Right renal pelvis (tissue), 4 donors: Measurements from ENCODE around the gene SETD4. TPM values are rescaled to one million over a fixed set of nuclear protein-coding genes. Genes with fewer than 3 reads are reported as not detected.
A peak's percentile ranks its signal among the peaks of the same experiment; 100 is the strongest.

ENCODE experiments used
- DNase-seq, 4 donors: peaks; one replicate each; pipeline ENCODE4 v3.0.0-alpha.2; 2013; ENCODE audit warnings: low read depth in 4 of 4, low spot score in 3 of 4, missing footprints in 1 of 4
- polyA plus RNA-seq, 4 donors: library from polyadenylated mRNA; unstranded; fragments of 120-200 nt; gene quantifications; one replicate each; pipeline ENCODE4 v1.2.1, GENCODE V29; 2013; ENCODE audit not compliant: insufficient read length in 4 of 4

SETD4 gene
- polyA plus RNA-seq, 4 donors: 28.9 to 33.8 (median 31.2) TPM

- DNase-seq: no peak
Measured at GRCh38 chr21:36022427-36023091, 37.8 kb downstream of the SETD4 start.

DNA sequence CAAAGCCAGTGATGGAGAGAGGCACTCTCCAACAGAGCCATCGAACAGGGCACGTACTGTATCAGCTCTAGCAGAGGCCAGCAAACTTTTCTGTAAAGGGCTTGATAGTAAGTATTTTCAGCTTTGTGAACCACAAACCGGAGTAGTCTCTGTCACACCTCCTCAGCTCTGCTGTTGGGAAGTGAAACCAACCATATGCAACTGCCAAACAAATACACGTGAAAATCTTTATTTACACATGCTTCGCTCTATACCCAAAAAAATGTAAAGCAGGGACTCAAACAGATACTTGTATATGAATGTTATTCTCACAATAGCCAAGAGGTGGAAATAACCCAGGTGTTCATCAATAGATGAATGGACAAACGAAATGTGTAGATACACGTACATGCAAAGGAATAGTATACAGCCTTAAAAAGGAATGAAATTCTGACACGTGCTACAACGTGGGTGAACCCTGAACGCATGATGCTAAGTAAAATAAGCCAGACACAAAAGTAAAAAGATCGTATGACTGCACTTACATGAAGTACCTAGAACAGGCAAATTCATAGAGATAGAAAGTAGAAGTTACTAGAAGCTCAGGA is 39.0 kb downstream of the SETD4 start:
- DNase-seq: no peak

DNA sequence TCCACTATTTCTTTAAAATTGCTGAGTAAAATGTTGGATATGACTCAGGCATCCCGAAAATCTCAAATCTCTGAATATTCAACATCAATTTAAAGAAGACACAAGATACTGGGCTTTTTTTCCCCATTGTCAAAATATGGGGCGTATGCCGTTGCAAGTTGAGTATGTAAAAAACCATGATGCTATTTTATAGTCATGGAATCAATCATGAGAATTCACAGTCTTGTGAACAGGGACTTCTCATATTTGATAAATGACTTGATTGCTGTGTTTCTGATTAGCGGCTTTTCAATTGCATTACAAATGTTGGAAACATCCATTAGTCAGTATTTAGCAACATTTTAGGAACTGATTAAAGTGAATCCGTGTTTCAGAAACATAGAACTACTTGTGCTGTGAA is 45.3 kb downstream of the SETD4 start:
- no peak for DNase-seq

GRCh38 chr21:36010801-36011200 is 49.5 kb downstream of the SETD4 start:
- DNase-seq: no peak

DNA sequence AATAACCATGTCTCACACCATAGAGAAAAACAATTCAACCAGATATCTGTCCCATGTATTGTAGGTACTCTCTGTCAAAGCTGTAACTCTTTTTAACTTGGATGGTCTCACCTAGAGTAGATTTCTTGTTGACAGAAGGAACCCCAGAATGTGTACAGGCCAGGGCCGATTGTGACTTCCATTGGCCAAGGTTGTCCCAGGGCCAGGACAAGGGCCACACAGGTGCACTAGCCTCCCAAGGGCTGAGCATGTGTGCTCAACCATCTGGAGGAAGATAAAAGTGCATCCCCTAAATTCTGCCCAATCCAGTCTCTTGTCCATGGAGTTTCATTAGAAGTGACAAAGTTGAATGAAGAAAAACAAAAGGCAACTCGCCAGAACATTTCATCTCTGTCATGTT is 51.8 kb downstream of the SETD4 start:
- no peak for DNase-seq

- DNase-seq: no peak
Measured at GRCh38 chr21:36005879-36006400, 54.4 kb downstream of the SETD4 start.

GRCh38 chr21:36005018-36005417 is 55.3 kb downstream of the SETD4 start:
- no peak for DNase-seq

GRCh38 chr21:36004441-36004840 is 55.9 kb downstream of the SETD4 start:
- no peak for DNase-seq

DNA sequence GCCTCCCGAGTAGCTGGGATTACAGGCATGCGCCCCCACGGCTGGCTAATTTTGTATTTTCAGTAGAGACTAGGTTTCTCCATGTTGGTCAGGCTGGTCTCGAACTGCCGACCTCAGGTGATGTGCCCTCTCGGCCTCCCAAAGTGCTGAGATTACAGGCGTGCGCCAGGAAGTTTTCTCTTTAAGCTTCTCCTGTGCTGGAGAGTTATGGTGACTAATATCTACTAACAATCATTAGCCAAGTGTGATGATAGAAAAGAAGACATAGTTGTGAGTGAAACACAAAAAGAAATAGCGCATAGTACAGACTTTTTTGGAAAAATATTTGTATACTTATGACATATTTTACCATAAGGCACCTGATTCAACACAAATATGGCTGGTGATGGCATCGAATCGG is 56.5 kb downstream of the SETD4 start:
- no peak for DNase-seq

GRCh38 chr21:35996217-35996616 is 64.1 kb downstream of the SETD4 start:
- DNase-seq: no peak

- no peak for DNase-seq
Measured at GRCh38 chr21:35995522-35996088, 64.7 kb downstream of the SETD4 start.

DNA sequence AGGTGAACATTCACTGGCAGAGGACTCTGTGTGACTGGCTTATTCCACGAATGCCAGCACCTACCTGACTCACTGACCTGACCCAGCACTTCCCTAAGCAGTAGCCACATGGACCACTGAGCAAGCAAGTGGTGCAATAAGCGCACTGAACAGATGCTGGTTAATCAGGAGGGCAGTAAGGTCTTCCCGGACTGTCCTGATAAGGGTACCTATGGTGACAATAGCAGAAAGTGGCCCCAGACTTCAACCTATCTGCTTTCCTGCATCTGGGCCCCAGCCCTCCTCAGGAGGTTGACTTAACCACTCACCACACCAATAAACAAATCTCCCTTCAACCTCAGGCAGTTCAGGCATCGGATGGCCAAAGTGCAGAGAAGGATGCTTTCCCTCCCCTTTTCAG is 65.7 kb downstream of the SETD4 start:
- no peak for DNase-seq

- no peak for DNase-seq
Measured at GRCh38 chr21:35993875-35994490, 66.3 kb downstream of the SETD4 start.

GRCh38 chr21:35991131-35991530 is 69.2 kb downstream of the SETD4 start:
- no peak for DNase-seq

DNA sequence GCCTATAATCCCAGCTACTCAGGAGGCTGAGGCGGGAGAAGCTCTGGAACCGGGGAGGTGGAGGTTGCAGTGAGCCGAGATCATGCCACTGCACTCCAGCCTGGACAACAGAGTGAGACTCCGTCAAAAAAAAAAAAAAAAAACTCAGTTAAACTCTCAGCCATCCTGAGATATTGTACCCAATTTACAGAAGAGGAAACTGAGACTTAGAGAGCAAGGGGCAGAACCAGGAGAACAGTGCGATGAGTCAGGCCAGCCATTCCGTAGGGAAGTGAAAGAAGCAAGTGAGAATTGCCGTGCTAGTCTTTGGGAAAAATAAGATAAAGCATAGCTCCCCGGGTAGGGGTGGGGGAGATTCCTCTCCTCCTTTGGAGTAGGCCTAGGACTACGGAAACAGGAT is 69.7 kb downstream of the SETD4 start:
- no peak for DNase-seq

DNA sequence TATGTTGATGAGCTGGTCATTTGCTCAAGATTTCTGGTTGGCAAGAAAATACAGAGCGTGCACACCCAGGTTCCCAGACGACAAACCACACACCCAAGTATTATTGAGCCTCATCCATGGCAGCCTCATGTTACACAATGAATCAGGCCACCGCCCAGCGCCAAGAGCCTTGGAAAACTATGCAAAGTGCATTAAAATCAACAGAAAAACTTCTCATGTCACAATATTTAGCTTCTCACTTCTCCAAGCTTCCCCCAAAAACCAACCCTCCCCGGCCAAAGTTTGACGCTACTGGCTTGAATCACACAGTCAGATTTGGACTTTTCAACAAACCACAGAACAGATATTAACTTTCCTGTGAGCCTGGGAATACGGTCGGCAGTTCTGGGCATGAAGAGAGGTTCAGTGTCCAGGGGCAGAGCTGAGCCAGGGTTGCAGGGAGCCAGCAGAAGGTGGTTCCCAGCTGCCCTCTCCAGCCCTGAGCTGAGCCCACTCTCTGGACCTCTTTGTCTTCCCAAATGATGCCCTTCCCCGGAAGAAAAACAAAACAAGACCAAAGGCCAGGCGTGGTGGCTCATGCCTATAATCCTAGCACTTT is 71.1 kb downstream of the SETD4 start:
- no peak for DNase-seq

DNA sequence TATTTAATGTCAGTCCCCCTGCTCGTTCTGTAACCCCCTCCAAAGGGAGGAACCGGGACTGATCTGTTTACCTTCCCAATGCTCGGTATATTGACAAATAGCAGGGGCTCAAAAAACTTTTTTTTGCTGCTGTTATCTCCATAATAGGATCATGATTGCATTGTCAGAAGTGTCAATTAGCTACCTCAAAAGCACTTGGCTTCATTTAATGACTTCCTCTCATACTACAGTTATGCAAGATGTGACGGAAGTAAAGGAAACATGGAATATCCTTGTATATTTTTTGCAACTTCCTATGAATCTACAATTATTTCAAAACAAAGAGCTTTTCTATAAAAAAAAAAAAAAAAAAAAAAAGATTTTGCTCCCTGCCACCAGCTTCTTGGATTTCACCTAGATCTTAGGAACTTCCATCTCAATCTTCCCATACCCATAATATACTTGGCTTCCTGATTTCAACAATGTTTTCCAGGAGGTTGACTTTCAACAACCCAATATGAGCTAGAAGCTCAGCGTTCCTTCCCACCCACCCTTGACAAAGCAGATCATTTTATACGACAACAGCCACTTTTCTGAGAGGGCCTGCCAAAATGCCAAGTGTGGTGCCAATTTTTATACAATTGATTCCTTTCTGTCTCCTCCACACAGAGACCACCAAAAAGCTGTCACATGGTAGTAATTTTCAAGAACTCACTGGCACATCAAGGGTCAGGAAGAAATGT is 71.7 kb downstream of the SETD4 start:
- no peak for DNase-seq

GRCh38 chr21:35987475-35987874 is 72.9 kb downstream of the SETD4 start:
- no peak for DNase-seq

DNA sequence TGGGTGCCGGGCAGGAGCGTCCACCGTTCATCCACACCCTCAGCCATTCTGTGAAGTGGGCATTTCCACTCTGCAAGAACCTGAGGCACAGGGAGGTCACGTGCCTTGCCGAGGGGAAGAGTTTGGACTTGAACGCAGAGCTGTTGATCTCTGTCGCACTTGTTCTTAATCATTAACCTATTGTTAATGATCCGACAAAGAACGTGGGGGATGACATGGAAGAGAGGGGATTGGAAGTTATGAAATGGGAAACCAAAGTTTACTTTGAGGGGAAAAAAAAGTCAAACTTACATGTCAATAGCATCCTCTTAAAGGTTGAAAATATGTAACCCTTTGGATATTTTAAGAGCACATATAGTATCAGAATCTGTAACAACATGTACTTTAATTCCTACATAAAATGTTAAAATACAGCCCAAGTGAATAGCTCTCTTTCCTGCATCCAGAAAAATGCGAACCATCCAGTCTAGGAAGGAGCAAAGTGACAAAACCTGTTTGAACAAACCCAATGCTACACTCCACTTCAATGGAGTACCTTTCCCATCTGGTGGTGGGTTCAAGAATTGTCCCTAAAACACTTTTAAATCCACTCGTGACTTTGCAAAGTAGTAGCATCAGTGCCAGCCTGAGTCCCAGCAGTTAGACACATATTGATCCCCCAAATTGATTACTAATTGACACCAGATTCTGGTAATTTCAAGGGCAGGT is 75.5 kb downstream of the SETD4 start:
- DNase-seq: peak in 3 of 4 donors; percentile 3 to 17 (median 10)
